Measurements from ENCODE around the gene NCMAP.

NCMAP gene

GRCh38 chr1:24562625-24563024 lies 6.7 kb downstream of the NCMAP start:
- H3K79me1 ChIP-seq (replicated peaks; ENCODE audit: low read length, poor library complexity, severe bottlenecking): no peaks in the 10 kb centered on the region
- no peaks in the 10 kb centered on the region for H3K9me3 ChIP-seq (ENCODE audit: control insufficient read depth, low read length)
- no peak overlapping the region for H3K18ac ChIP-seq (ENCODE audit: low read depth in 1 of 2, low read length in 2 of 2)
- H3K4ac ChIP-seq (ENCODE audit: low read depth in 1 of 2, low read length in 2 of 2): no peak overlapping the region
- H3K4me3 ChIP-seq (ENCODE audit: insufficient read depth in 1 of 2, low read depth in 1 of 2, low read length in 2 of 2): no peak overlapping the region
- H2BK12ac ChIP-seq (ENCODE audit: low read length in 2 of 2): no peak overlapping the region
- peak overlapping the region; percentile 8 for H3K4me2 ChIP-seq (ENCODE audit: low read length, poor library complexity, severe bottlenecking)
- H3K23ac ChIP-seq (ENCODE audit: low read length in 2 of 2): no peak overlapping the region
- H3K9ac ChIP-seq (ENCODE audit: low read length): no peak overlapping the region
- no peak overlapping the region for H3K27ac ChIP-seq (ENCODE audit: low read length, poor library complexity, severe bottlenecking)
- H4K8ac ChIP-seq (ENCODE audit: low read length): no peak overlapping the region
- H3K27me3 ChIP-seq (ENCODE audit: control insufficient read depth in 1 of 2, insufficient read depth in 1 of 2, low read length in 2 of 2): peaks cover 0 to 49% of the 10 kb centered on the region in 2 experiments
- H3K4me1 ChIP-seq (ENCODE audit: control insufficient read depth, insufficient read depth, low read depth, low read length): peaks cover 30% of the 10 kb centered on the region
- H2BK120ac ChIP-seq (ENCODE audit: low read depth, low read length): no peak overlapping the region
- no peak overlapping the region for H2AK5ac ChIP-seq (ENCODE audit: low read length, severe bottlenecking)
- DNase-seq: no peak
- no peak overlapping the region for H2BK15ac ChIP-seq (ENCODE audit: low read depth, poor library complexity, severe bottlenecking)
- H3K14ac ChIP-seq (ENCODE audit: low read length in 2 of 2): no peak overlapping the region
- H2BK5ac ChIP-seq (ENCODE audit: low read depth, low read length, poor library complexity, severe bottlenecking): no peak overlapping the region
- H4K91ac ChIP-seq (ENCODE audit: low read length): no peak overlapping the region
- no peak overlapping the region for H2AFZ ChIP-seq (ENCODE audit: low read depth, low read length)
- H3K36me3 ChIP-seq (ENCODE audit: control insufficient read depth in 1 of 2, insufficient read depth in 2 of 2, low read depth in 1 of 2, low read length in 2 of 2): no peaks in the 10 kb centered on the region

GRCh38 chr1:24564695-24565094 lies 8.8 kb downstream of the NCMAP start:
- H2AFZ ChIP-seq (ENCODE audit: low read depth, low read length): no peak overlapping the region
- H2BK12ac ChIP-seq (ENCODE audit: low read length in 2 of 2): no peak overlapping the region
- H3K36me3 ChIP-seq (ENCODE audit: control insufficient read depth in 1 of 2, insufficient read depth in 2 of 2, low read depth in 1 of 2, low read length in 2 of 2): no peaks in the 10 kb centered on the region
- H3K27ac ChIP-seq (ENCODE audit: low read length, poor library complexity, severe bottlenecking): no peak overlapping the region
- 100% methylated on average over 1 of the region's 2 CpGs for WGBS
- H3K4me1 ChIP-seq (ENCODE audit: control insufficient read depth, insufficient read depth, low read depth, low read length): peaks cover 18% of the 10 kb centered on the region
- no peak overlapping the region for H2BK5ac ChIP-seq (ENCODE audit: low read depth, low read length, poor library complexity, severe bottlenecking)
- H3K9ac ChIP-seq (ENCODE audit: low read length): no peak overlapping the region
- H3K18ac ChIP-seq (ENCODE audit: low read depth in 1 of 2, low read length in 2 of 2): no peak overlapping the region
- H4K8ac ChIP-seq (ENCODE audit: low read length): no peak overlapping the region
- H3K4me3 ChIP-seq (ENCODE audit: insufficient read depth in 1 of 2, low read depth in 1 of 2, low read length in 2 of 2): no peak overlapping the region
- H3K79me1 ChIP-seq (replicated peaks; ENCODE audit: low read length, poor library complexity, severe bottlenecking): no peaks in the 10 kb centered on the region
- no peaks in the 10 kb centered on the region for H3K9me3 ChIP-seq (ENCODE audit: control insufficient read depth, low read length)
- DNase-seq: no peak
- no peak overlapping the region for H3K4me2 ChIP-seq (ENCODE audit: low read length, poor library complexity, severe bottlenecking)
- H2BK120ac ChIP-seq (ENCODE audit: low read depth, low read length): no peak overlapping the region
- H3K27me3 ChIP-seq (ENCODE audit: control insufficient read depth in 1 of 2, insufficient read depth in 1 of 2, low read length in 2 of 2): peaks cover 0 to 45% of the 10 kb centered on the region in 2 experiments
- H3K14ac ChIP-seq (ENCODE audit: low read length in 2 of 2): no peak overlapping the region
- no peak overlapping the region for H2BK15ac ChIP-seq (ENCODE audit: low read depth, poor library complexity, severe bottlenecking)
- H3K23ac ChIP-seq (ENCODE audit: low read length in 2 of 2): no peak overlapping the region
- H3K4ac ChIP-seq (ENCODE audit: low read depth in 1 of 2, low read length in 2 of 2): no peak overlapping the region
- no peak overlapping the region for H2AK5ac ChIP-seq (ENCODE audit: low read length, severe bottlenecking)
- no peak overlapping the region for H4K91ac ChIP-seq (ENCODE audit: low read length)

- Histone ChIP-seq H2AFZ (ENCODE audit: low read depth, low read length) (no peak overlapping the region), H3K4ac (ENCODE audit: low read depth in 1 of 2, low read length in 2 of 2) (no peak overlapping the region), H3K9me3 (ENCODE audit: control insufficient read depth, low read length) (no peaks in the 10 kb centered on the region), H3K23ac (ENCODE audit: low read length in 2 of 2) (no peak overlapping the region), H3K27me3 (ENCODE audit: control insufficient read depth in 1 of 2, insufficient read depth in 1 of 2, low read length in 2 of 2) (peaks cover 0 to 38% of the 10 kb centered on the region in 2 experiments), H2BK12ac (ENCODE audit: low read length in 2 of 2) (no peak overlapping the region), H3K27ac (ENCODE audit: low read length, poor library complexity, severe bottlenecking) (no peak overlapping the region), H3K14ac (ENCODE audit: low read length in 2 of 2) (no peak overlapping the region), H3K18ac (ENCODE audit: low read depth in 1 of 2, low read length in 2 of 2) (no peak overlapping the region), H3K4me1 (ENCODE audit: control insufficient read depth, insufficient read depth, low read depth, low read length) (peaks cover 20% of the 10 kb centered on the region), H2BK5ac (ENCODE audit: low read depth, low read length, poor library complexity, severe bottlenecking) (no peak overlapping the region), H2BK120ac (ENCODE audit: low read depth, low read length) (no peak overlapping the region), H3K4me3 (ENCODE audit: insufficient read depth in 1 of 2, low read depth in 1 of 2, low read length in 2 of 2) (no peak overlapping the region), H3K4me2 (ENCODE audit: low read length, poor library complexity, severe bottlenecking) (no peak overlapping the region), H2AK5ac (ENCODE audit: low read length, severe bottlenecking) (no peak overlapping the region), H4K91ac (ENCODE audit: low read length) (no peak overlapping the region), H4K8ac (ENCODE audit: low read length) (no peak overlapping the region), H3K36me3 (ENCODE audit: control insufficient read depth in 1 of 2, insufficient read depth in 2 of 2, low read depth in 1 of 2, low read length in 2 of 2) (no peaks in the 10 kb centered on the region), H2BK15ac (ENCODE audit: low read depth, poor library complexity, severe bottlenecking) (no peak overlapping the region), H3K79me1 (replicated peaks; ENCODE audit: low read length, poor library complexity, severe bottlenecking) (no peaks in the 10 kb centered on the region), H3K9ac (ENCODE audit: low read length) (no peak overlapping the region)
- 57% methylated on average over 3 of the region's 3 CpGs for WGBS
- DNase-seq: no peak
Measured at GRCh38 chr1:24566236-24566867, 10.5 kb downstream of the NCMAP start.

- H3K4me2 ChIP-seq (ENCODE audit: low read length, poor library complexity, severe bottlenecking): no peak overlapping the region
- no peak overlapping the region for H2AFZ ChIP-seq (ENCODE audit: low read depth, low read length)
- no peaks in the 10 kb centered on the region for H3K79me1 ChIP-seq (replicated peaks; ENCODE audit: low read length, poor library complexity, severe bottlenecking)
- DNase-seq: no peak
- no peak overlapping the region for H2BK120ac ChIP-seq (ENCODE audit: low read depth, low read length)
- H3K36me3 ChIP-seq (ENCODE audit: control insufficient read depth in 1 of 2, insufficient read depth in 2 of 2, low read depth in 1 of 2, low read length in 2 of 2): no peaks in the 10 kb centered on the region
- H3K4me1 ChIP-seq (ENCODE audit: control insufficient read depth, insufficient read depth, low read depth, low read length): peaks cover 14% of the 10 kb centered on the region
- H2AK5ac ChIP-seq (ENCODE audit: low read length, severe bottlenecking): no peak overlapping the region
- H3K23ac ChIP-seq (ENCODE audit: low read length in 2 of 2): no peak overlapping the region
- no peak overlapping the region for H2BK12ac ChIP-seq (ENCODE audit: low read length in 2 of 2)
- no peak overlapping the region for H2BK15ac ChIP-seq (ENCODE audit: low read depth, poor library complexity, severe bottlenecking)
- H3K18ac ChIP-seq (ENCODE audit: low read depth in 1 of 2, low read length in 2 of 2): no peak overlapping the region
- H3K14ac ChIP-seq (ENCODE audit: low read length in 2 of 2): peak overlapping the region in 1 of 2 experiments; percentile 13
- no peak overlapping the region for H3K4me3 ChIP-seq (ENCODE audit: insufficient read depth in 1 of 2, low read depth in 1 of 2, low read length in 2 of 2)
- H4K8ac ChIP-seq (ENCODE audit: low read length): no peak overlapping the region
- H3K27ac ChIP-seq (ENCODE audit: low read length, poor library complexity, severe bottlenecking): no peak overlapping the region
- H4K91ac ChIP-seq (ENCODE audit: low read length): no peak overlapping the region
- WGBS: 71% methylated on average over 17 of the region's 17 CpGs
- H3K9ac ChIP-seq (ENCODE audit: low read length): no peak overlapping the region
- no peaks in the 10 kb centered on the region for H3K9me3 ChIP-seq (ENCODE audit: control insufficient read depth, low read length)
- no peak overlapping the region for H2BK5ac ChIP-seq (ENCODE audit: low read depth, low read length, poor library complexity, severe bottlenecking)
- peaks cover 0 to 27% of the 10 kb centered on the region in 2 experiments for H3K27me3 ChIP-seq (ENCODE audit: control insufficient read depth in 1 of 2, insufficient read depth in 1 of 2, low read length in 2 of 2)
- H3K4ac ChIP-seq (ENCODE audit: low read depth in 1 of 2, low read length in 2 of 2): no peak overlapping the region
Measured at GRCh38 chr1:24567792-24568388, 12.0 kb downstream of the NCMAP start.

All from mesenchymal stem cell (in vitro differentiated cells and primary cell).